HS-5 (cell line): Measurements from ENCODE around the gene AAGAB.
"Not testable (repeated sequence)": the region's sequence is repeated elsewhere in the genome, so short reads cannot be mapped to it uniquely, and the experiment has no call there.

Experiments
- DNase-seq: peaks from one replicate; pipeline ENCODE4 v3.0.0-alpha.2; 2012; ENCODE audit warnings: low read depth

The AAGAB gene

GRCh38 chr15:67172172-67172571, 82.3 kb downstream of the AAGAB start:
- no peak for DNase-seq

GRCh38 chr15:67171471-67171870, 83.0 kb downstream of the AAGAB start:
- DNase-seq, result no peak

- no peak for DNase-seq
These were observed 84.1 kb downstream of the AAGAB start for GRCh38 chr15:67170143-67170925.

GRCh38 chr15:67168694-67169093, 85.8 kb downstream of the AAGAB start:
- DNase-seq, result no peak

GRCh38 chr15:67167091-67167490, 87.4 kb downstream of the AAGAB start:
- no peak for DNase-seq

GRCh38 chr15:67166280-67167009, 88.0 kb downstream of the AAGAB start:
- DNase-seq, result no peak

- no peak for DNase-seq
These were observed 88.9 kb downstream of the AAGAB start for GRCh38 chr15:67165254-67166253.

GRCh38 chr15:67164811-67165253, 89.6 kb downstream of the AAGAB start:
- no peak for DNase-seq

- no peak for DNase-seq
These were observed 90.1 kb downstream of the AAGAB start for GRCh38 chr15:67164401-67164791.

- DNase-seq, result no peak
These were observed 91.3 kb downstream of the AAGAB start for GRCh38 chr15:67163180-67163579.

- DNase-seq, result no peak
These were observed 92.6 kb downstream of the AAGAB start for GRCh38 chr15:67161881-67162280.

GRCh38 chr15:67161412-67161811, 93.0 kb downstream of the AAGAB start:
- DNase-seq, result no peak

- DNase-seq, result no peak
These were observed 96.1 kb downstream of the AAGAB start for GRCh38 chr15:67158367-67158766.

- no peak for DNase-seq
These were observed 96.8 kb downstream of the AAGAB start for GRCh38 chr15:67157521-67158252.

GRCh38 chr15:67156834-67157233, 97.6 kb downstream of the AAGAB start:
- no peak for DNase-seq

GRCh38 chr15:67156426-67156825, 98.0 kb downstream of the AAGAB start:
- no peak for DNase-seq

GRCh38 chr15:67154249-67154648, 100.2 kb downstream of the AAGAB start:
- DNase-seq, result no peak

- not testable (repeated sequence) for DNase-seq
These were observed 101.4 kb downstream of the AAGAB start for GRCh38 chr15:67153044-67153443.

- no peak for DNase-seq
These were observed 102.0 kb downstream of the AAGAB start for GRCh38 chr15:67152429-67152828.
